HEK293 (cell line): Measurements from ENCODE around the gene PIM1.

Experiments
- CTCF ChIA-PET: fragments of 350-600 bp; formaldehyde crosslinking; extraction: SDS; loops from one replicate; lab custom pipeline; 2021; ENCODE audit warnings: antibody characterized with exemption; lab: Yijun Ruan, JAX
- POLR2A ChIA-PET: fragments of 300-600 bp; formaldehyde crosslinking; extraction: SDS; loops from one replicate; lab custom pipeline; 2020; ENCODE audit warnings: antibody characterized with exemption, inconsistent platforms; lab: Yijun Ruan, JAX
- H3K27ac ChIP-seq: fragments of 200-500 bp; sonication (Bioruptor generic); 2 replicates; pipeline ENCODE4 v1.5.1; 2014; ENCODE audit warnings: low read depth, low read length, control low read depth, inconsistent platforms; ENCODE audit errors: extremely low read depth
- H3K36me3 ChIP-seq, 2 experiments: fragments of 200-500 bp in 1 of 2; sonication (Bioruptor generic) in 1 of 2; 1 replicate in 1 of 2; 2 replicates in 1 of 2; pipeline ENCODE4 v1.5.1; 2014 to 2017; ENCODE audit warnings: inconsistent platforms in 2 of 2, low read length in 2 of 2; ENCODE audit not compliant: control insufficient read depth in 2 of 2, insufficient read depth in 1 of 2
- H3K4me1 ChIP-seq: fragments of 200-500 bp; sonication (Bioruptor generic); 2 replicates; pipeline ENCODE4 v1.5.1; 2014; ENCODE audit warnings: mild to moderate bottlenecking, low read length, inconsistent platforms; ENCODE audit not compliant: control insufficient read depth, insufficient read depth
- H3K4me3 ChIP-seq: 2 replicates; pipeline ENCODE4 v1.5.1; 2011; ENCODE audit warnings: low read depth, mild to moderate bottlenecking, control low read depth, low read length, moderate library complexity
- H3K9me3 ChIP-seq: fragments of 200-500 bp; sonication (Bioruptor generic); 2 replicates; pipeline ENCODE4 v1.5.1; 2014; ENCODE audit warnings: low read depth, low read length, inconsistent platforms; ENCODE audit not compliant: control insufficient read depth, insufficient read depth
- GFI1B ChIP-seq: fragments of 450-650 bp; formaldehyde crosslinking; IDR thresholded peaks from 2 replicates; pipeline ENCODE4 v1.5.1; 2016; ENCODE audit warnings: missing biosample characterization, missing genetic modification characterization
- GLIS1 ChIP-seq: fragments of 450-650 bp; formaldehyde crosslinking; IDR thresholded peaks from 2 replicates; pipeline ENCODE4 v1.5.1; 2016; ENCODE audit warnings: missing biosample characterization, missing genetic modification characterization
- PATZ1 ChIP-seq: fragments of 450-650 bp; formaldehyde crosslinking; IDR thresholded peaks from 2 replicates; pipeline ENCODE4 v1.5.1; 2016; ENCODE audit warnings: missing biosample characterization, missing genetic modification characterization
- TRIM28 ChIP-seq: IDR thresholded peaks from 2 replicates; pipeline ENCODE4 v1.6.1; 2011; ENCODE audit warnings: low read length, control low read depth, borderline replicate concordance
- ZBTB17 ChIP-seq: fragments of 450-650 bp; formaldehyde crosslinking; IDR thresholded peaks from 2 replicates; pipeline ENCODE4 v1.5.1; 2016; ENCODE audit warnings: missing biosample characterization, missing genetic modification characterization
- ZNF114 ChIP-seq: fragments of 450-650 bp; formaldehyde crosslinking; IDR thresholded peaks from 2 replicates; pipeline ENCODE4 v1.5.0; 2017; ENCODE audit warnings: missing biosample characterization, missing genetic modification characterization
- ZNF157 ChIP-seq: fragments of 450-650 bp; formaldehyde crosslinking; IDR thresholded peaks from 2 replicates; pipeline ENCODE4 v1.5.1; 2016; ENCODE audit warnings: missing biosample characterization, missing genetic modification characterization
- ZNF18 ChIP-seq: fragments of 450-650 bp; formaldehyde crosslinking; IDR thresholded peaks from 2 replicates; pipeline ENCODE4 v1.5.1; 2016; ENCODE audit warnings: missing biosample characterization, missing genetic modification characterization
- ZNF214 ChIP-seq: fragments of 450-650 bp; formaldehyde crosslinking; IDR thresholded peaks from 2 replicates; pipeline ENCODE4 v1.5.1; 2017; ENCODE audit warnings: missing biosample characterization, mild to moderate bottlenecking, missing genetic modification characterization, borderline replicate concordance
- ZNF221 ChIP-seq: fragments of 450-650 bp; formaldehyde crosslinking; IDR thresholded peaks from 2 replicates; pipeline ENCODE4 v1.5.1; 2017; ENCODE audit warnings: missing biosample characterization, missing genetic modification characterization, borderline replicate concordance
- ZNF23 ChIP-seq: fragments of 450-650 bp; formaldehyde crosslinking; IDR thresholded peaks from 2 replicates; pipeline ENCODE4 v1.5.1; 2016; ENCODE audit warnings: missing biosample characterization, missing genetic modification characterization, borderline replicate concordance
- ZNF24 ChIP-seq: fragments of 450-650 bp; formaldehyde crosslinking; IDR thresholded peaks from 2 replicates; pipeline ENCODE4 v1.5.1; 2016; ENCODE audit warnings: missing biosample characterization, missing genetic modification characterization
- ZNF26 ChIP-seq: fragments of 450-650 bp; formaldehyde crosslinking; IDR thresholded peaks from 2 replicates; pipeline ENCODE4 v1.5.1; 2016; ENCODE audit warnings: missing biosample characterization, missing genetic modification characterization
- ZNF302 ChIP-seq: fragments of 450-650 bp; formaldehyde crosslinking; IDR thresholded peaks from 2 replicates; pipeline ENCODE4 v1.5.1; 2016; ENCODE audit warnings: missing biosample characterization, missing genetic modification characterization, low read depth
- ZNF324 ChIP-seq: fragments of 450-650 bp; formaldehyde crosslinking; IDR thresholded peaks from 2 replicates; pipeline ENCODE4 v1.5.1; 2016; ENCODE audit warnings: missing biosample characterization, missing genetic modification characterization
- ZNF362 ChIP-seq: fragments of 450-650 bp; formaldehyde crosslinking; IDR thresholded peaks from 2 replicates; pipeline ENCODE4 v1.5.1; 2016; ENCODE audit warnings: missing biosample characterization, missing genetic modification characterization
- ZNF423 ChIP-seq: fragments of 450-650 bp; formaldehyde crosslinking; IDR thresholded peaks from 2 replicates; pipeline ENCODE4 v1.5.1; 2016; ENCODE audit warnings: missing biosample characterization, missing genetic modification characterization
- ZNF48 ChIP-seq: fragments of 450-650 bp; formaldehyde crosslinking; IDR thresholded peaks from 2 replicates; pipeline ENCODE4 v1.5.1; 2016; ENCODE audit warnings: missing biosample characterization, missing genetic modification characterization
- ZNF501 ChIP-seq: fragments of 450-650 bp; formaldehyde crosslinking; IDR thresholded peaks from 2 replicates; pipeline ENCODE4 v1.5.1; 2016; ENCODE audit warnings: missing biosample characterization, missing genetic modification characterization
- ZNF571 ChIP-seq: fragments of 450-650 bp; formaldehyde crosslinking; IDR thresholded peaks from 2 replicates; pipeline ENCODE4 v1.5.0; 2017; ENCODE audit warnings: missing biosample characterization, missing genetic modification characterization
- ZNF664 ChIP-seq: fragments of 450-650 bp; formaldehyde crosslinking; IDR thresholded peaks from 2 replicates; pipeline ENCODE4 v1.5.1; 2016; ENCODE audit warnings: missing biosample characterization, missing genetic modification characterization
- ZNF704 ChIP-seq: fragments of 450-650 bp; formaldehyde crosslinking; IDR thresholded peaks from 2 replicates; pipeline ENCODE4 v1.5.1; 2016; ENCODE audit warnings: missing biosample characterization, missing genetic modification characterization
- ZSCAN16 ChIP-seq: fragments of 450-650 bp; formaldehyde crosslinking; IDR thresholded peaks from 2 replicates; pipeline ENCODE4 v1.5.1; 2016; ENCODE audit warnings: missing biosample characterization, missing genetic modification characterization
- ZSCAN18 ChIP-seq: fragments of 450-650 bp; formaldehyde crosslinking; IDR thresholded peaks from 2 replicates; pipeline ENCODE4 v1.5.1; 2016; ENCODE audit warnings: missing biosample characterization, missing genetic modification characterization
- ZSCAN5A ChIP-seq: fragments of 450-650 bp; formaldehyde crosslinking; IDR thresholded peaks from 2 replicates; pipeline ENCODE4 v1.5.1; 2016; ENCODE audit warnings: missing biosample characterization, missing genetic modification characterization
- ZXDB ChIP-seq: fragments of 450-650 bp; formaldehyde crosslinking; IDR thresholded peaks from 2 replicates; pipeline ENCODE4 v1.5.1; 2016; ENCODE audit warnings: missing biosample characterization, missing genetic modification characterization

The PIM1 gene

GRCh38 chr6:37169496-37170272 is at the start of gene PIM1:
TSS of gene PIM1 (plus strand) at chr6:37170152. CDS start at chr6:37170576, 424 bp downstream.
- POLR2A ChIA-PET: interaction anchor here (0.6 to 5.9 kb wide), 23 partner anchors 9 to 378 kb away, joined by 3 to 82 read pairs (median 5); partner anchors contain the start of gene MTCH1
- CTCF ChIA-PET: interaction anchor here (0.7 to 18.8 kb wide), 12 partner anchors 8 to 143 kb away, joined by 3 to 401 read pairs (median 9); no protein-coding TSS in a partner anchor
- Histone ChIP-seq H3K36me3 (peaks cover 4 to 30% of the 10 kb centered on the region in 2 experiments; a peak in 1 of 3 replicates), H3K9me3 (no peaks in the 10 kb centered on the region), H3K4me3 (peak within 1 kb of the TSS; percentile 97), H3K4me1 (peaks cover 3% of the 10 kb centered on the region), H3K27ac (peak within 1 kb of the TSS; percentile 94)
- TF ChIP-seq GFI1B (tag by site-specific recombination) (peak; percentile 34; the same call in 1 of the 2 replicates), ZNF221 (tag by site-specific recombination) (no peak), ZSCAN16 (tag by site-specific recombination) (no peak), TRIM28 (no peak), ZNF571 (tag by site-specific recombination) (no peak), PATZ1 (tag by site-specific recombination) (peak; percentile 94), ZBTB17 (tag by site-specific recombination) (peak; percentile 63; the same call in 1 of the 2 replicates), ZNF24 (peak; percentile 84), ZNF362 (tag by site-specific recombination) (no peak), GLIS1 (peak; percentile 90), ZNF501 (peak; percentile 80), ZNF704 (tag by site-specific recombination) (0 out of 2 replicates have a peak, but pooled peaks have one; percentile 14), ZNF324 (peak; percentile 88), ZSCAN5A (tag by site-specific recombination) (no peak), ZNF23 (tag by site-specific recombination) (no peak), ZXDB (tag by site-specific recombination) (peak; percentile 85), ZNF114 (tag by site-specific recombination) (no peak), ZNF157 (no peak), ZNF664 (tag by site-specific recombination) (no peak), ZNF214 (tag by site-specific recombination) (no peak), ZSCAN18 (tag by site-specific recombination) (peak; percentile 75), ZNF302 (no peak), ZNF48 (tag by site-specific recombination) (no peak), ZNF423 (tag by site-specific recombination) (0 out of 2 replicates have a peak, but pooled peaks have one; percentile 29), ZNF26 (tag by site-specific recombination) (no peak), ZNF18 (tag by site-specific recombination) (no peak)
